CD4-positive, alpha-beta T cell treated with Interleukin-1 beta for 1 hour (primary cell): ENCODE results near the gene LMAN2L.
"Not testable (repeated sequence)": the region's sequence is repeated elsewhere in the genome, so short reads cannot be mapped to it uniquely, and the experiment has no call there.

Experiments
- DNase-seq, 2 donors: peaks; one replicate each; pipeline ENCODE4 v3.0.0-alpha.2; 2020 to 2022

LMAN2L gene

DNA sequence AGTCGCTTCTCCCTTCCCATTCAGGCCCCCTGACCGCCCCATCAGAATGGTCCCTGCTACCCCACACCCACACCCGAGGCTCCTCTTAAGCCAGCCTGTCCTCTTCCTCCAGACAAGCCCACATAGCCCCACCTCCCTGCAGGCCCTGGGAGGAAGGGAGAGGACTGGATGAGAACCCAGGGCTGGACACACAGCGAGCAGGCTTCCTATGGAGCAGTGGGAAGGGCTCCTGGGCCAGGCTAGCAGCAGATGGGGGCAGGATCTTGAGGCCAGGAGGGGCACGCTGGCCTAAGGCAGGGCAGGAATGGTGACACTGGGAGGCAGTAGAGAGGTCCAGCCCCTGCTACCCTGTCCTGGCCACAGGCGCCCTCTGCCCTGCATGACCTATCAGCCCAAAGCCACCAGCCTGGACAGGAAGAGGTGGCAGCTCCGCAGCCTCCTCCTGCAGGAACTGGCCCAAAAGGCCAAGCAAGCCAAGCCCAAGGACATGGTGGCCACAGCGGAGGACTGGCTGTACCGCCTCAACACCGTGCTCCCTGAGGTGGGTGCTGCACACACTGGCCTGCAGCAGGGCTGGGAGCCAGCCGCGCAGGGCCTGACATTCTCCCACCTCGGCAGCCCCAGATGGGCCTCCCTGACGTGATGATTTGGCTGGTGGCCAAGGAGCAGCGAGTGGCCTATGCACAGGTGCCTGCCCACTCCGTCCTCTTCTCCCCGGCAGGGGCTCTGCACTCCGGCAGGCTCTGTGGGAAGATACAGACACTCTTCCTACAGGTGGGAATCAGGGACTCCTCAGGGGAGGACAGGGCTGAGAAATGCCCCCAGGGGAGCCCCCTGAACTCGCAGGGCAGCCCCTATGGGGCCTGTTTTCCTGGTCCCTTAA lies 54.0 kb downstream of the LMAN2L start:
- no peak for DNase-seq

DNA sequence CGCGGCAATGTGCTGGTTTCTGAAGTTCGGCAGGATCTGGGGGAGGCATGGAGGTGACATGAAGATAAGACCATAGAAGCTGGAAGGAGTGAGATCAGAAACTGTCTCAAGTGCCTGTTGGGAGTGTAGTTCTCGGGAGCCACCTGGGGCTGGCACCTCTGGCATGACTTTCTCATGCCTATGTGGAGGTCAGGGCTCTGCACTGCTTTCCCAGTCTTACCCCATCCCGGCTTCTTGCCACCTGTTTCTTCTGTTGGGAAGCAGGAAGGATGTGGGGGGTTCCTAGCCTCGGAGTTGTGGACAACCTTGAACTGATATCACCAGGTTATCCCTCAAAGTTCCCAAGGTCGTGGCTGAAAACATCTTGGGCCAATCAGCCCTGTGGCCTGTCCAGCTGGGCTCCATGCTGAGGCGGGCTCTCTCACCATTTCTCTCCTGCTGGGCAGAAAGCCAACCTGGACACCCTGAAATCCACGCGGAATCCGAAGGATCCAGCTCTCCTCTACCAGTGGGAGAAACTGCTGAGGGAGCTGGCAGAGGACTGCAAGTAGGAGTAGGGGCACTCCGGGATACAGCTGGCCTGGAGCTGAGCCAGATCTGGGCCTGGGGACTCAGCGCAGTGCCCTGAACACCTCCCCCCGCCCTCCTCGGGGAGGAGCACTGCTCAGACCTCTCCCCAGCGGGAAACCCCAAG lies 54.8 kb downstream of the LMAN2L start:
- no peak for DNase-seq

DNA sequence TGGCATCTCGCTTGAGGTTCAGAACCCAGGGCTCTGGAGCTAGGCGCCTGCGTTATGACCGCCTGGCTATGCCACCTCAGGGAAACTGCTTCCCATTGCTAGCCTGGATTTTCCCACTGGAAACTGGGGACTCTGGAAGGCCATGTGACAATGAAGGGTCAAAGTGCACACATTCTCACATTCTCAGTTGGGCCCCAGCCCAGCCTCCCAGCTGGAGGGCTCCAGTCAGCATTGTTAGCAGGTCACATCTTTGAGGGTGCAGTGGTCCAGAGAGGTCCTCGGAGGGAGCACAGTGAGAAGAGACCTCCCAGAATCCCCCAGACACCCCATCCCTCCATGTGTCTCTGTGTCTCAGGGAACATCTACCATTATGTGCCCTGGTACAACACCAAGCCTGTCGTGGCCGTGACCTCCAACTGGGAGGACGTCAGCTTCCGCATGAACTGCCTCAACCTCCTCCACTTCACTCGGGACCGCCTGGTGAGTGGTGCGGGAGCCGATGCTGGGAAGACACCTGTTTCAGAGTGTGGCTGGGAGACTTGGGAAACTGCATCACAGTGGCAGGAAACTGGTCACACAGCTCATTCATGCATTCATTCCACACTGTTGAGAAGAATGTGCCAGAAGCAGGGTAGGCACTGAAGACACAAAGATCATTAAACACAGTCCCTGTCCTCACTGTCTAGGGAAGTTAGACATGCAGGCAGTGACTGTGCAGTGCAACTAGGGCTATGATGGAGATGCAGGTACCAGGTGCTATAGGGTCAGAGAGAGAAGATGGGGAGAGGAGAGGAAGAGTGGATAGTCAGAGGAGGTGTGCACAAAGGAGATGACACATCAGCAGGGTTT lies 55.7 kb downstream of the LMAN2L start:
- no peak for DNase-seq

- no peak for DNase-seq
These were observed 56.6 kb downstream of the LMAN2L start for GRCh38 chr2:96683307-96683706.

DNA sequence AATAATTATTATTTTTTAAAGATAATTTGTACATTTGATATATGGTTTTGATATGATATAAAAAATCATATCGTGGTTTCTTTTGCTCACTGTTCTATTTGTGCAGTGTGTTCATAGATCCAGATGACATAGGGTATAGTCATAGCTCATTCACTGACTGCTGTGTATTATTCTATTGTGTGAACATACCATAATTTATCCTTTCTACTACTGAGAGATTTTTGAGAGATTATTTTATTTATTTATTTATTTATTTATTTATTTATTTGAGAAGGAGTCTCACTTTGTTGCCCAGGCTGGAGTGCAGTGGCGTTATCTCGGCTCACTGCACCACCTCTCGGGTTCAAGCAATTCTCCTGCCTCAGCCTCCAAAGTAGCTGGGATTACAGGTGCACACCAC lies 58.3 kb downstream of the LMAN2L start:
- no peak for DNase-seq

DNA sequence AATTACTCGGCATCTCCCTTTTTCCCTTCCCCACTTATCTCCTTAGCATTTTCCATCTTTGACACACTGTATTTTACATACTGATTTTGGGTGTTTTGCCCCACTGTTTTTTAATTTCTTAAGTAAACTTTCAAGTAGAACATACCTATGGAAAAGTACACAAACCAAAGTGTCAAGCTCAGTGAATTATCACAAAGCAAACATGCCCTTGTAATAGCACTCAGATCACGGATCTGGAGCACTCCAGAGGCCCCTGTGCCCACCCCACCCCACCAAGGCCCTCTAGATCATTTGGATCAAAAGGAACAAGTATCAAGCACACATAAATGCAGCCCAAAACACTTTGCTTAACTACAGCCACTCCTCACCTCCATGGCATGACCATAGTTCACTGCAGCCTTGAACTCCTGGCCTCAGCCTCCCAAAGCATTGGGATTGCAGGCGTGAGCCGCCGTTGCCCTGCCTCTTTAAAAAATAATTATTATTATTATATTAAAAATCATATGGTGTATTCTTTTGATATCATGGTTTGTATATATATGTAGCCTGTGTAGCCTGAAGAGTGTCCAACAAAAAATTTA lies 59.2 kb downstream of the LMAN2L start:
- no peak for DNase-seq

- DNase-seq: no peak
These were observed 60.0 kb downstream of the LMAN2L start for GRCh38 chr2:96679848-96680247.

DNA sequence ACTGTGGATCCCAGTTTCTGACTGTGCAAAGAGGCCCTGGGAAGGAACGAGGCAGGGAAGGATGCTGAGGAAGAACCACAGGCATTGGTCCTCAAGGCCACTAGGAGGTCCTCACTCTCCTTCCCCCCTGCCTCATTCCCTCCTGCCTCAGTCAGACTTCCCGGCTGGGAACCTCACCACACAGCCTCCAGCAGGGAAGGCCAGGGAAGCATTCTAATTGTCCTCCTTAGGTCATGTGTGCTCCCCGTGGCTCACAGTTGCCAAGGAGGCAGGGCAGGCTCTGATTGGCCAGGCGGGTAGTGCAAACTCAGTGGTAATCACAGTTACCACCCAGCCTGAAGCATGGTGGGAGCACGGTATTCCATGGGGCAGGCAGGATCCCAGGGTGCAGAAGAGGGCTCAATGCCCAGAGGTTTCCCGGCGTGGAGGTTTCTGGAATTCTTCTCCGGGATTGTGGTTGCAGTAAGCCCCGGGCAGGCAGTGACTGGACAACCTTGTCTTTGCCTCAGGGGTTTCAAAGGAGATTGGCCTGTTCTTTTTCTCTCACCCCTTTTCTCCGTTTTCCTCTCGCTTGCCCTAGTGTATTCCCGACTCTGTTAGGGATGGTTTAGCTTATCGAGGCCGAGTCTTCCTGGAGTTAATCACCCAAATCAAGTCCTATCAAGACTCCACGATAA lies 70.2 kb downstream of the LMAN2L start:
- no peak for DNase-seq

GRCh38 chr2:96668771-96669170 lies 71.1 kb downstream of the LMAN2L start:
- DNase-seq: no peak

- not testable (repeated sequence) for DNase-seq
These were observed 74.1 kb downstream of the LMAN2L start for GRCh38 chr2:96665717-96666116.

DNA sequence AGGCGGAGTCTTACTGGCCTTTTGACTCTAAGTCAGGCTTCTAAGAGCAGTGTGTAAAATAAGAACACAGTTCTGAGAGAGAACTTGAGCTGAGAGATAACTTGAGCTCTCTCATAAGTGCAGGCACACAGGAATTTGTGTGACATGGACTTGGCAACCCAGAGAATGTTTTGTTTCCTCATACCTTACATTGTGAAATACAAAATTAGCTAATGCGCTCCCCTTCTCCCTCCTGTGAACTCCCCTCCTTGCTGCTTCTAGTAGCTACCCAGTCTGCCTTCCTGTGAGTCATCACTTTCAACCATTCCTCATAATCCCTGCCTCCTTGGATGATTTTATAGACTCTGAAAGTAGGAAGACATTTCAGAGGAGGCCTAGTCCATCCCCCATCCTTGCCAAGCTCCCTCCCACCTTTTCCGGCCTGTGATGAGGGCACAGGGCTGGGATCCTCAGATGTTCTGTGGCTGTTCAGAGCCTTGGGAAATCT lies 74.7 kb downstream of the LMAN2L start:
- peak in 1 of 2 donors; percentile 48 for DNase-seq

- DNase-seq: no peak
These were observed 75.4 kb downstream of the LMAN2L start for GRCh38 chr2:96664366-96664925.

DNA sequence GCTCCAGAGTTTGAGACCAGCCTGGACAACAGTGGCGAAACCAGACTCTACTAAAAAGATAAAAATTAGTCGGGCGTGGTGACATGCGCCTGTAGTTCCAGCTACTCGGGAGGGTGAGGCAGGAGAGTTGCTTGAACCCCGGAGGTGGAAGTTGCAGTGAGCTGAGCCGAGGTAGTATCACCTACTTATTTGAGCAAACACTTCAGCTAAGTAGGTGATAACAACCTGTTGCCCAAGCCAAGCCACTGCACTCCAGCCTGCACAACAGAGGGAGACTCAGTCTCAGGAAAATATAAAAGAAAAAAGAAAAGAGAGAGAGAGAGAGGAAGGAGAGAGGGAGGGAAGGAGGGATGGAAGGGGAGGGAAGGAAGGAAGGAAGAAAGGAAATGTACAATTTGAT lies 76.0 kb downstream of the LMAN2L start:
- DNase-seq: no peak

DNA sequence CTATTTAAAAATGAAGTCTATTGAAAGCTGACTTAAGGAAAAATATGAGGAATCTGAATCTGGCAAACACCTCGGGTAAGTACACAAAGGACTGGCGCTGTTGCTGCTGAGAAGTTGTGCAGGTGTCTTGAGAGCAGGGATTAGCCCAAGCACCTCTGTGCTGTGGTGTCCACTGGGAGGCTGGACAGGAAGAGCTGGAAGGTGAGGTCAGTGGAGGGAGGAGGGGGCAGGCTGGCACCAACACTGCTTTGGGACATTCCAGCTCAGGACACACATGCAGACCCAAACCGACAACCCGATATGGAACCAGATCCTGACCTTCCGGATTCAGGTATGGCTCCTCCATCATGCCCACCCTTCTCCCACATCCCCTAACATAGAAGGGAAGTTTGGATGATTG lies 76.7 kb downstream of the LMAN2L start:
- no peak for DNase-seq

DNA sequence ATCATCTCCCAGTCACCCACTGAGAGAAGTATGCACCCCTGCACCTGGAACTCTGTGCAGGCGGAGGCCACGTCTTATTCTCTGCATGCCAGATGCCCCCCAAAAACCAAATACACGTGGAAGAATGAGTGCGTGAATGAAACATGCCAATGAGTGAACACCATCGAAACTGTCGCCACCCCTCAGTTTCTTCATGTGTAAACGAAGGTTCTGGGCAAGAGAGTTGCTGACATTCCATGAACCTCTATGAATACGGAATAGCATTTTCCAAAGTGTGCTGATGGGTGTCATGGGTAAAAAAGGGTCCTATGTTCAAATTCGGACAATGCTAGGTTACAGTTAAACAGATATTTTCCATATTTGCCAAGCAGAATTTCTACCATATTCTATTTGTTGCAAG lies 77.5 kb downstream of the LMAN2L start:
- no peak for DNase-seq

DNA sequence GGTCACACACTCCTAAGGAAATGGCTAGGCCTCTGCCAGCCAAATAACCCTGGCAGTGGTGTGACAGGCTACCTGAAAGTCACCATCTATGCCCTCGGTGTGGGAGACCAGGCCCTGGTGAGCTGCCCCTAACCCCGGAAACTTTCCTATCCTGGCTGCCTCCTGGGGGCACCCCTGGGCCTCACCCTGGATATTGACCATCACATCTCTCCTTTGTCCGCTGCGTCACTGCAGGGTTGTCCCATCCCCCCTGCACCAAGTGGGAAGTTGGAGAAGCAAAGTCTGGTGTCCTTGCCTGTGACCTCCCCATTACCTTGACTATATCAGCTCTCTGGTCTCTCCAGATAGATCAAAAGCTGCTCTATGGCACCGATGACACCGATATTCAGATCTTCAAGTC lies 78.5 kb downstream of the LMAN2L start:
- no peak for DNase-seq

DNA sequence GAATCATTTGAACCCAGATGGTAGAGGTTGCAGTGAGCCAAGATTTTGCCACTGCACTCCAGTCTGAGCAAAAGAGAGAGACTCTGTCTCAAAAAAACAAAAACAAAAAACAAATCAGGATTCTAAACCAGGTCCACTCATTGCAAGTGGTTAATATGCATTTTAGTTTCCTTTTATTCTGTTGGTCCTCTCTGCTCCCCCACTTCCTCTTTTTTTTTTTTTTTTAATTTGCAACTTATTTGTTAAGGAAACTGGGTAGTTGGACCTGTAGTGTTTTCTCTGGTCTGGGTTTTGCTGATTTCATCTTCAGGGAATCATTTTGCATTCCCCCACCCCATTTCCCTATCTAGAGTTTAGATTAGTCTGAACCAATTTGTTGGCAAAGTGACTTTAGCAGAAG lies 83.3 kb downstream of the LMAN2L start:
- DNase-seq: no peak
